GM12874 (cell line): ENCODE results near the gene ITSN2.

ENCODE experiments used
- TF ChIP-seq, protein P1 (sequence below): IDR thresholded peaks from 2 replicates; pipeline ENCODE4 v1.5.1; 2011; ENCODE audit warnings: low read depth, mild to moderate bottlenecking, control low read depth, low read length, moderate library complexity; ENCODE audit not compliant: insufficient read depth

ITSN2 gene

GRCh38 chr2:24328010-24328409 lies 32.3 kb downstream of the ITSN2 start:
- TF ChIP-seq, protein P1, sequence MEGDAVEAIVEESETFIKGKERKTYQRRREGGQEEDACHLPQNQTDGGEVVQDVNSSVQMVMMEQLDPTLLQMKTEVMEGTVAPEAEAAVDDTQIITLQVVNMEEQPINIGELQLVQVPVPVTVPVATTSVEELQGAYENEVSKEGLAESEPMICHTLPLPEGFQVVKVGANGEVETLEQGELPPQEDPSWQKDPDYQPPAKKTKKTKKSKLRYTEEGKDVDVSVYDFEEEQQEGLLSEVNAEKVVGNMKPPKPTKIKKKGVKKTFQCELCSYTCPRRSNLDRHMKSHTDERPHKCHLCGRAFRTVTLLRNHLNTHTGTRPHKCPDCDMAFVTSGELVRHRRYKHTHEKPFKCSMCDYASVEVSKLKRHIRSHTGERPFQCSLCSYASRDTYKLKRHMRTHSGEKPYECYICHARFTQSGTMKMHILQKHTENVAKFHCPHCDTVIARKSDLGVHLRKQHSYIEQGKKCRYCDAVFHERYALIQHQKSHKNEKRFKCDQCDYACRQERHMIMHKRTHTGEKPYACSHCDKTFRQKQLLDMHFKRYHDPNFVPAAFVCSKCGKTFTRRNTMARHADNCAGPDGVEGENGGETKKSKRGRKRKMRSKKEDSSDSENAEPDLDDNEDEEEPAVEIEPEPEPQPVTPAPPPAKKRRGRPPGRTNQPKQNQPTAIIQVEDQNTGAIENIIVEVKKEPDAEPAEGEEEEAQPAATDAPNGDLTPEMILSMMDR = no peak

GRCh38 chr2:24317491-24317920 lies 42.8 kb downstream of the ITSN2 start:
- TF ChIP-seq, protein P1 = no peak

DNA sequence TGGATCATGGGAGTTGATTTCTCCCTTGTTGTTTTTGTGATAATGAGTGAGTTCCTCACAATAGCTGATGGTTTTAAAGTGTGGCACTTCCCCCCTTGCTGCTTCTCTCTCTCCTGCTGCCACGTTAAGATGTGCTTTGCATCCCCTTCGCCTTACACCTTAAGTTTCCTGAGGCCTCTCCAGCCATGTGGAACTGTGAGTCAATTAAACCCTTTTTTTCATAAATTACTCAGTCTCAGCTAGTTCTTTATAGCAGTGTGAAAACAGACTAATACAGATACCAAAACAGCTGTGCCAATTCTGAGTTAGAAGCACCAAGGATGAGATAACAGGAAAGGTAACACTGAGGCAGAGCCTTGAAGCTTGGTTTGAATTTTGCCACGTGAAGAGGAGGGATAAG lies 44.7 kb downstream of the ITSN2 start:
- TF ChIP-seq, protein P1 = no peak

GRCh38 chr2:24313744-24314632 lies 46.3 kb downstream of the ITSN2 start:
- TF ChIP-seq, protein P1 = no peak

GRCh38 chr2:24307961-24308360 lies 52.4 kb downstream of the ITSN2 start:
- TF ChIP-seq, protein P1 = no peak

DNA sequence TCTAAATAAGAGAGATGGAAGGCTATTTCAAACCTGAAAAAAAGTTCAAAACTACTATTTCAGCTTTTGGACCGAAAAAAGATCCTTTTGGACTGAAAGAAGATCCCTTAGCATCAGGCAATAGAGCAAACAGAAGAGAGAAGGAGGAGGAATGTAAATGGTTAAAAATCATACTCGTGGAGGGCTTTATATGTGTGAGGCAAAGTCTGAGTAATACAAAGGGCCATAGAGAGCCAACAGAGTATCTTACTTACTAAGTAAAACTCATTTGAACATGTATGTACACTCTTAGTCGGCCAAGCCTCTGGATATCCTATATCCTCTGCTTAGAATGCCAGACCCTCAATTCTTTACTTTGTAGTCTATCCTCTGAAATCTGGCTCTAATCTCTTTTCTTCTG lies 55.7 kb downstream of the ITSN2 start:
- TF ChIP-seq, protein P1 = no peak

DNA sequence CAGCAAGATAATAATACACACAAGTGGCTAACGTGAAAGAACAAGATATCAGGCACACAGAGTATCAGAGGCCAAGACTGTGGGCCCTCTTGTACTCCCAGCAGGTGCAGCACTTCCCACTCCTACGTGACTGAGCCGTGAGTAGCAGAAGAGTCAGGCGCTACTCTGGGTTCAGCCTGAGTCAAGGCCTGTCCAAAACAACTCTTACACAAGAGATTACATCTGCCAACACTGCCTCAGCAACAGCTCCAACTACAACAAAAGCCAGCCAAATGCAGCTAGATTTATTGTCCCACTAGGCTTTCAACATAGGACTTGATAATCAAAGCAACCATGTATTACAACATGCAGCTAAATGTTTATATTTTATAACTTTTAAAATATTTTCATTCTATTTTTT lies 56.2 kb downstream of the ITSN2 start:
- TF ChIP-seq, protein P1 = no peak
